Subcutaneous abdominal adipose tissue (tissue), 5 donors: ENCODE measurements around the gene PAX5.

Source experiments
- H3K27ac ChIP-seq: one replicate; pipeline ENCODE4 v1.7.0; 2013; ENCODE audit warnings: low read depth, mild to moderate bottlenecking, inconsistent platforms, low read length, moderate library complexity
- H3K27me3 ChIP-seq, 5 donors: one replicate each; pipeline ENCODE4 v1.7.0; 2013; ENCODE audit warnings: low read length in 5 of 5, inconsistent platforms in 1 of 5; ENCODE audit not compliant: control insufficient read depth in 5 of 5, insufficient read depth in 4 of 5
- H3K36me3 ChIP-seq, 5 donors: one replicate each; pipeline ENCODE4 v1.7.0; 2013; ENCODE audit warnings: low read length in 5 of 5; ENCODE audit not compliant: control insufficient read depth in 5 of 5, insufficient read depth in 5 of 5
- H3K4me1 ChIP-seq, 5 donors: one replicate each; pipeline ENCODE4 v1.7.0; 2013; ENCODE audit warnings: low read length in 5 of 5, mild to moderate bottlenecking in 3 of 5, moderate library complexity in 1 of 5; ENCODE audit not compliant: control insufficient read depth in 5 of 5, insufficient read depth in 5 of 5
- H3K4me3 ChIP-seq, 5 donors: one replicate each; pipeline ENCODE4 v1.7.0; 2013; ENCODE audit warnings: low read length in 5 of 5, low read depth in 1 of 5
- H3K9ac ChIP-seq, 5 donors: one replicate each; pipeline ENCODE4 v1.7.0; 2013; ENCODE audit warnings: low read length in 5 of 5, mild to moderate bottlenecking in 4 of 5, moderate library complexity in 3 of 5
- H3K9me3 ChIP-seq, 5 donors: one replicate each; pipeline ENCODE4 v1.7.0; 2013; ENCODE audit warnings: low read length in 5 of 5; ENCODE audit not compliant: control insufficient read depth in 5 of 5
- donor health status: healthy.
- donor health status: healthy.
- donor health status: healthy.
- donor health status: healthy.
- donor health status: healthy.

The PAX5 gene

DNA sequence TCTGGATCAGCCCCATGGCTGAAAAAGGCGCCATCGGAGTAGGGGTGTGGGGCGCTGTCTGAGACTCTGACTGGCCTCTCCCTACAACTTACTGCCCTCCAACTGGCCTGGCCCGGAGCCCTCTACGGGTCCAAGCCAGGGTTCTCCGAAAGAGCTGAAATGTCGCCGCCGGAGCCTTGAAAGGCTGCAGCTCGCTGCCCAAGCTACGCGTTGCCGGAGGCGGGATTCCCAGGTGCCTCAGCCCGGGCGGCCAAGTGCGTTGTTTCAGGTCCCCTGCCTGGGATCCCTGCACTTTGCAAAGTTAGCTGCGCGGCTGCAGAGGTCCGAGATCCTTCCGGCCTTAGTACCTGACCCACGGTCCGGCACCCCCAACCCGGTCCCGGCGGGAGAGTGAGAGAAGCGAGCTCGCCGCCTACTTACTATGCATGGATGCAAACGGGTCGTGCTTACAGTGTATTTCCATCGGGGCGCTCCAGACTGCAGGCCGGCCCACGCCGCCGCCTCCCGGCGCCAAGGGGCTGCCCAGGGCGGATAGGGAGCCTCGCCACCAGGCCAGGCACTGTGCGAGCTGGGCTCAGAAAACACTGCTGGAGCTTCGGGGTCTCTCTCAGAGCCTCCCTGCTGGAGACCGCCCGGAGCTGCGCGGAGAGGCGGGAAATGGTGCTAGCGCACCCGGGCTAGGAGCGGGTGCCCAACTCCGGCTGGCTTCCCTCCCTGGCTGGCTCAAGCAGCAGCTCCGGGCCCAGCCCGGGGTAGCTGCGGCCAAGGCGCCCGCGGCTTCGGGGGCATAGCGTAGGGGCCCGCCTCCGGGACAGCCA is 7.7 kb downstream of the PAX5 start:
- H3K27me3 ChIP-seq = peaks cover 81 to 99% (median 88%) of the 10 kb centered on the region in 5 donors
- H3K27ac ChIP-seq = no peak overlapping the region
- peaks cover 0 to 48% (median 44%) of the 10 kb centered on the region in 5 donors for H3K4me1 ChIP-seq
- no peak overlapping the region for H3K9ac ChIP-seq
- peak overlapping the region; percentile 26 to 65 (median 53) for H3K4me3 ChIP-seq
- no peaks in the 10 kb centered on the region for H3K36me3 ChIP-seq
- H3K9me3 ChIP-seq = peaks cover 0 to 4% (median 0%) of the 10 kb centered on the region in 5 donors

DNA sequence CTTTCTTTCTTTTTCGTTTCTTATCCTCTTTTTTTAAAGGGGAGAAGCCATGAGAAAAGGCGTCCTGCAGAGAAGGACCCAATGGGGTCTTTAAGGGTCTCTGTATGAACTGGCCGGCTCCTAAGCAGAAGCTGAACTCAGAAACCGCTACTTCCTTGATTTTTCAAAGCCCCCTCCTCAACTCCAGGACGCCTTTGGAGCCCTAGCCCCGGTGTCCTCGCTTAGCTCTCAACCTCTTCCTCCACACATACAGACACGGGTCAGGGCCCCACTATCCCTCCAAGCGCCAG is 8.3 kb downstream of the PAX5 start:
- peaks cover 76 to 96% (median 83%) of the 10 kb centered on the region in 5 donors for H3K27me3 ChIP-seq
- no peak overlapping the region for H3K27ac ChIP-seq
- H3K36me3 ChIP-seq = no peaks in the 10 kb centered on the region
- H3K4me1 ChIP-seq = peaks cover 0 to 48% (median 44%) of the 10 kb centered on the region in 5 donors
- peak overlapping the region; percentile 26 to 65 (median 53) for H3K4me3 ChIP-seq
- no peak overlapping the region for H3K9ac ChIP-seq
- H3K9me3 ChIP-seq = peaks cover 0 to 4% (median 0%) of the 10 kb centered on the region in 5 donors

DNA sequence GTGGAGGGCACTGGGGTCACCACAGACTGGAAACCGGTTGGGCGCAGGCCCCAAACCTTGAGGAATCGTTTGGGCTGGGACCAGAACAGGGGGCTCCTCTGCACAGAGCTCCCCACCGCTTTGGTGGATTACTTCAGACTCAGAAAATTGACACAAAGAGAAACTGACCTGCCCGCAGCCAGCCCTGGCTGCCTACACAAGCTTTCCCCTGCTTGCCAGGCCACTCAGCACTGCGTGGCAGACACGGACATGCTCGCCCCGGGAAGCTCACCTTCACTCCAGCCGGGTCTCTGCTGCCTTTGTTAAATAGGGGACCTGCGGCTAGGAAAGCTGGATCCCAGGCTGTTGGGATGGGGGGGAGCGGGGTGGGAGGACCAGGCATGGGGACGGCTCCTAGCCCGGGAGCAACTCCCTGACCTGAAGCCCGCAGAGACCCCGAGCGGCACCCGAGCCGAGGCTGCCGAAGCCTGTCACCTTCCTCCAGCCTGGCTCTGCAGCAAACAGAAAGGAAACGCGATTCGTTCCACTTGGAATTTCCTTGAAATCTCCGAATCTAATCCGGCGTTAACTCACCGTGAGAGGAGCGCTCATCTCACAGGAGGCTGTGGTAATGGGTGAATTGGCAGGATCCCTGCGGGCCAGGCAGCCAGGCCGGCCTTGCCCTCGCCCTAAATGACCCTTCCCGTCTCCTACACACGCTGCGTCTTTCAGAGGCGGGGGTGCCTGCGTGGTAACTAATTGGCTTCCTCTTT is 8.8 kb downstream of the PAX5 start:
- Histone ChIP-seq H3K9ac (no peak overlapping the region), H3K27ac (no peak overlapping the region), H3K4me1 (peaks cover 0 to 45% (median 41%) of the 10 kb centered on the region in 5 donors), H3K9me3 (peaks cover 0 to 4% (median 0%) of the 10 kb centered on the region in 5 donors), H3K4me3 (peak overlapping the region; percentile 26 to 65 (median 53)), H3K27me3 (peaks cover 71 to 96% (median 83%) of the 10 kb centered on the region in 5 donors), H3K36me3 (no peaks in the 10 kb centered on the region)

DNA sequence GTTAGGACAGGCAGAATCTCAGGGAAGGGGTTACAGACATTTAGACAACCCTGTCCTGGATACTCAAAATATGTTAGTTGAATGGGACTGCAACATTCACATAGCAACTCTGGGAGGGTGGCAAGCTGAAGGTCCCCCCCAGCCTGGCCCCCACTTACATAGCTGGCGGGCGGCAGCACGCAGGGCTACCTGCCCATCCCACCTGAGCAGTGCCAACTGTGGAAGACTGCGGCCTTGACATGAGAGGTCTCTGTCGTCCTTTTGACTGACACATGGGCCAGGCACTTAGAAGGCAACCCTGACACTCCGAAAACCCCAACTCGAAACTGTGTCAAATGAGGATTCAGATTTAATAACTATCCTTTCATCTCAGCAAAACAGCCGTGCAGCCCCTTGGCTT is 16.5 kb downstream of the PAX5 start:
- H3K27me3 ChIP-seq = peaks cover 12 to 49% (median 30%) of the 10 kb centered on the region in 5 donors

DNA sequence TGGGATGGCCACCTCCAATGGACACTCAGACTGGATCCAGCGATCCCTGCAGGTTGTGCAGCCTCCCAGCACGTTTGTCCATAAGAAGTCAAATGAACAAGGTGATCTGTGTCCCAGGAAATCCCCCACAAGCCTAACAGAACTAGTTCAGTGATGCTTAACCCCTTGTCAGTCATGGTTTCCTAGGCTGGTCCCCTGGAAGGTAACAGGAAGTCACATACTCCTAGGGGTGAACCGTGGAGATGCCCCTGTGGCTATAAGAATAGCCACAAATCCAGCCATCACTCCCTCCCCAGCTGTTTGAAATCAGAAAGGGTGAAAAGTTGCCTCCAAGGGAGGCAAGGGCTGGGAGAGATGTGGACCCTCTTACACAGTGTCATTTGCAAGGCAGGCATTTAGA is 22.5 kb downstream of the PAX5 start:
- no peaks in the 10 kb centered on the region for H3K9me3 ChIP-seq
- H3K27ac ChIP-seq = no peak overlapping the region
- H3K4me3 ChIP-seq = no peak overlapping the region
- H3K36me3 ChIP-seq = no peaks in the 10 kb centered on the region
- H3K4me1 ChIP-seq = no peaks in the 10 kb centered on the region
- H3K27me3 ChIP-seq = peaks cover 14 to 43% (median 26%) of the 10 kb centered on the region in 5 donors
- H3K9ac ChIP-seq = no peak overlapping the region

More for the DNA sequence above, 16.5 kb downstream of the PAX5 start:
- Histone ChIP-seq H3K9me3 (no peaks in the 10 kb centered on the region), H3K36me3 (no peaks in the 10 kb centered on the region), H3K4me3 (no peak overlapping the region), H3K4me1 (no peaks in the 10 kb centered on the region), H3K9ac (no peak overlapping the region), H3K27ac (no peak overlapping the region)

DNA sequence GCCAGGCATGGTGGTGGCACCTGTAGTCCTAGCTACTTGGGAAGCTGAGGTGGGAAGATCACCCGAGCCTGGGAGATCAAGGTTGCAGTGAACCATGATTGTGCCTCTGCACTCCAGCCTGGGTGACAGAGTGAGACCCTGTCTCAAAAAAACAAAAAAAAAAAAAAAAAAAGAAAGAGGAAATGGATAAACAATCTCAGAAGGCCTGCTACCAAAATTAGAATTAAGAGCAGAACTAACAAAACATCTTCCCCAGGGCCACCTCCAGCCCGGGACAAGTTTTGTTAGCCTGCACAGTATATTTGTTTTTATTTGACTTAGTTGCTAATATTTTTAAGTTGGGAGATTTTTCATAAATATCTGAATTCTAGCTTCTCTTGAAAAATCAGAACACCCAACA is 23.1 kb downstream of the PAX5 start:
- Histone ChIP-seq H3K27ac (no peak overlapping the region), H3K36me3 (no peaks in the 10 kb centered on the region), H3K4me1 (no peaks in the 10 kb centered on the region), H3K9me3 (no peaks in the 10 kb centered on the region), H3K4me3 (no peak overlapping the region), H3K9ac (no peak overlapping the region), H3K27me3 (peaks cover 14 to 42% (median 28%) of the 10 kb centered on the region in 5 donors)

DNA sequence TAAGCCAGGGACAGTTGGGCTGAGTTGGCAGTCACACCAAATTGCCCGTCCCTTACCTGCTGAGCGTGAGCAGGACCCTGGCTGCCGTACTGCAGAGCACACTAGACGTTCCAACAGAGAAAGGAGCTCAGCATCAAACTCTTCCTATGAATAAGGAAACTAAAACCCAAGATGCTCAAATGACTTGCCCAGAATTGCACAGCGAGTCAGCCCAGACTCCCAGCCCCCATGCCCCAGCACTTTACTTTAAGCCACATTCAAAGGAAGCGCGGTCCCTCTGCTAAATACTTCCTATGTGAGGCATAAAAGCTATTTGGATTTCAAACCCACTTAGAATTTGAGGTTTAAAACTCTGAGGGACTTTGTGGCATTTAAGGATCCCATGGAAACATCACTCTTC is 23.9 kb downstream of the PAX5 start:
- Histone ChIP-seq H3K27ac (no peak overlapping the region), H3K9me3 (no peaks in the 10 kb centered on the region), H3K36me3 (no peaks in the 10 kb centered on the region), H3K9ac (no peak overlapping the region), H3K27me3 (peaks cover 14 to 44% (median 31%) of the 10 kb centered on the region in 5 donors), H3K4me1 (no peaks in the 10 kb centered on the region), H3K4me3 (no peak overlapping the region)

DNA sequence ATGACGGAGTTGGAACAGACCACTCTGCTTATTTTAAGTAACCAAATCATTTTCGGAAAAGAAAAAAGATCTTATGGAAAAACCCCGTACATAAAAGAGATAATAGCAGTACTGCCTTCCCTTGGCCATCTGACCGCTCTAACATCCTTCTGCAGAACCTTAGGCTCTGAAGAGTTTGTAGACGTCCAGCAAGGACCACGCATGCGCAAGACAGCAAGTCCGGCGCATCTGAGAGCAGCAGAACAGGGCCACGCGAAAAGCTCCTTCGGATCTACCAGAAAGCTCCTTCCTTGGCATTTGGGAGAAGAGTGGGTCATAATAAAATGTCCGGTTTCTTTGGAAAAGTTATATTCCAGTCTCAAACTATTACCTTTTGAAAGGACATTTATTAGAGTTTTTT is 26.8 kb downstream of the PAX5 start:
- Histone ChIP-seq H3K4me3 (no peak overlapping the region), H3K9ac (no peak overlapping the region), H3K27me3 (peaks cover 9 to 40% (median 28%) of the 10 kb centered on the region in 5 donors), H3K4me1 (no peaks in the 10 kb centered on the region), H3K36me3 (no peaks in the 10 kb centered on the region), H3K9me3 (no peaks in the 10 kb centered on the region), H3K27ac (no peak overlapping the region)

DNA sequence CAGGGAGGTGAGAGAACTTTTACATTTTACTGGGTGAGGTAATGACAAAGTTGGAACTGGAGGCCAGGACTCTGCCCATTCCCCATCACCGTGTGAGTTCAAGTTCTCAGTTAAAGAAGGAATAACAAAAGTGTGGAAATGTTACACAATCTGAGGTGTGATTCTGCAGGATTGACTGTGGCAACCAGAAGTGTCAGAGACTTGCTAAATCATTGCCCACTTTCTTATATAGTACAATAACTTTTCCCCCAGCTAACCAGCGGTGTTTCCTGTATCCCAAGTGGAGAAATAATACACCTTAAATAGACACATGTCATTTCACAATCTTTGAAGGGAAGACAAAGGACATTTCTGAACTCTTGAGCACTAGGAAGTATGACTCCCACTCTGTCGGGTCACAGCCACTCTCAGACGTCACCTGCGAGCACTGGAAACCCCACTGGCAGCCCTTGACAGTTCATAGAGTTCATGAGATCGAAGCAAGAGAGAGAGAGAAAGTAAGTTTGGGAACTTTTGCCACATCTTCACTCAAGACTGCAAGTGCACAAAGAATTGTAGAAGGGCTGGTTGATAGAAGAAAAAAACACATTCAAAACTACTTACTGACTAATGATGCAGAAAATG is 28.4 kb downstream of the PAX5 start:
- no peaks in the 10 kb centered on the region for H3K9me3 ChIP-seq
- no peak overlapping the region for H3K9ac ChIP-seq
- H3K36me3 ChIP-seq = no peaks in the 10 kb centered on the region
- H3K4me1 ChIP-seq = no peaks in the 10 kb centered on the region
- H3K27ac ChIP-seq = no peak overlapping the region
- H3K4me3 ChIP-seq = no peak overlapping the region
- peaks cover 20 to 48% (median 38%) of the 10 kb centered on the region in 5 donors for H3K27me3 ChIP-seq
